ENCODE results near the gene MALL.
"Not testable (repeated sequence)": the region's sequence is repeated elsewhere in the genome, so short reads cannot be mapped to it uniquely, and the experiment has no call there.

MALL gene

GRCh38 chr2:110097506-110098220 lies 18.0 kb downstream of the MALL start:
- DNase-seq = no peak

- no peak for DNase-seq
Observed at GRCh38 chr2:110095994-110096633, 19.5 kb downstream of the MALL start.

- not testable (repeated sequence) for DNase-seq
Observed at GRCh38 chr2:110094884-110095534, 20.6 kb downstream of the MALL start.

- DNase-seq = not testable (repeated sequence)
Observed at GRCh38 chr2:110093924-110094323, 21.7 kb downstream of the MALL start.

- DNase-seq = not testable (repeated sequence)
Observed at GRCh38 chr2:110090164-110090563, 25.5 kb downstream of the MALL start.

GRCh38 chr2:110083757-110084156 lies 31.9 kb downstream of the MALL start:
- DNase-seq = not testable (repeated sequence)

GRCh38 chr2:110083162-110083561 lies 32.5 kb downstream of the MALL start:
- DNase-seq = not testable (repeated sequence)

- DNase-seq = not testable (repeated sequence)
Observed at GRCh38 chr2:110078104-110078503, 37.5 kb downstream of the MALL start.

- not testable (repeated sequence) for DNase-seq
Observed at GRCh38 chr2:110075896-110076295, 39.7 kb downstream of the MALL start.

- DNase-seq = not testable (repeated sequence)
Observed at GRCh38 chr2:110069869-110070268, 45.8 kb downstream of the MALL start.

GRCh38 chr2:110068153-110068552 lies 47.5 kb downstream of the MALL start:
- not testable (repeated sequence) for DNase-seq

- not testable (repeated sequence) for DNase-seq
Observed at GRCh38 chr2:110062332-110062731, 53.3 kb downstream of the MALL start.

- DNase-seq = not testable (repeated sequence)
Observed at GRCh38 chr2:110060550-110060949, 55.1 kb downstream of the MALL start.

- DNase-seq = not testable (repeated sequence)
Observed at GRCh38 chr2:110059694-110060358, 55.8 kb downstream of the MALL start.

- not testable (repeated sequence) for DNase-seq
Observed at GRCh38 chr2:110059009-110059693, 56.5 kb downstream of the MALL start.

- not testable (repeated sequence) for DNase-seq
Observed at GRCh38 chr2:110058034-110058433, 57.6 kb downstream of the MALL start.

GRCh38 chr2:110055819-110056408 lies 59.7 kb downstream of the MALL start:
- not testable (repeated sequence) for DNase-seq

- DNase-seq = not testable (repeated sequence)
Observed at GRCh38 chr2:110054521-110055407, 60.9 kb downstream of the MALL start.

GRCh38 chr2:110053688-110054087 lies 61.9 kb downstream of the MALL start:
- DNase-seq = not testable (repeated sequence)

GRCh38 chr2:110052166-110052565 lies 63.5 kb downstream of the MALL start:
- not testable (repeated sequence) for DNase-seq

- not testable (repeated sequence) for DNase-seq
Observed at GRCh38 chr2:110050222-110050621, 65.4 kb downstream of the MALL start.
